ENCODE results near the gene SLK. TPM values are rescaled to one million over a fixed set of nuclear protein-coding genes. Genes with fewer than 3 reads are reported as not detected.

SLK gene
- total and polyA plus RNA-seq, 7 donors: 15.6 to 96.1 (median 72.1) TPM

GRCh38 chr10:103936022-103936421, 30.9 kb upstream of the SLK start:
- H3K36me3 ChIP-seq: no peaks in the 10 kb centered on the region
- H3K4me1 ChIP-seq: no peaks in the 10 kb centered on the region
- no peak overlapping the region for H3K27ac ChIP-seq
- H3K9me3 ChIP-seq: no peaks in the 10 kb centered on the region
- 82 to 87% methylated on average over 6 of the region's 6 CpGs for WGBS, 2 donors
- no peak for DNase-seq
- H3K4me3 ChIP-seq: no peak overlapping the region
- TF ChIP-seq EP300 (IDR thresholded peaks at IDR 0.05) (no peak), POLR2AphosphoS5 (IDR thresholded peaks at IDR 0.05) (no peak), POLR2A (IDR thresholded peaks at IDR 0.05) (no peak), CTCF (IDR thresholded peaks at IDR 0.05) (no peak)
- H3K27me3 ChIP-seq: no peaks in the 10 kb centered on the region
- intact Hi-C loops (cut with DNase I): no loop called here

GRCh38 chr10:103939522-103939921, 27.4 kb upstream of the SLK start:
- TF ChIP-seq POLR2A (IDR thresholded peaks at IDR 0.05): no peak
- Histone ChIP-seq H3K9me3 (no peaks in the 10 kb centered on the region), H3K4me3 (no peak overlapping the region), H3K4me1 (no peaks in the 10 kb centered on the region), H3K36me3 (no peaks in the 10 kb centered on the region), H3K27ac (no peak overlapping the region), H3K27me3 (no peaks in the 10 kb centered on the region)
- intact Hi-C loops (cut with DNase I): no loop called here
- no peak for DNase-seq

GRCh38 chr10:103941801-103942200, 25.1 kb upstream of the SLK start:
- Histone ChIP-seq H3K27me3 (no peaks in the 10 kb centered on the region), H3K9me3 (no peaks in the 10 kb centered on the region), H3K36me3 (no peaks in the 10 kb centered on the region), H3K4me1 (no peaks in the 10 kb centered on the region), H3K27ac (no peak overlapping the region), H3K4me3 (no peak overlapping the region)
- no peak for DNase-seq
- TF ChIP-seq POLR2AphosphoS5 (IDR thresholded peaks at IDR 0.05) (no peak), EP300 (IDR thresholded peaks at IDR 0.05) (no peak), CTCF (IDR thresholded peaks at IDR 0.05) (no peak), POLR2A (IDR thresholded peaks at IDR 0.05) (no peak)
- 75 to 89% methylated on average over 2 of the region's 2 CpGs for WGBS, 2 donors
- intact Hi-C loops (cut with DNase I): no loop called here

- TF ChIP-seq EP300 (IDR thresholded peaks at IDR 0.05): no peak
- TF ChIP-seq POLR2AphosphoS5 (IDR thresholded peaks at IDR 0.05): no peak
- no peak for TF ChIP-seq POLR2A (IDR thresholded peaks at IDR 0.05)
- Histone ChIP-seq H3K9me3 (no peaks in the 10 kb centered on the region), H3K27ac (no peak overlapping the region), H3K4me1 (no peaks in the 10 kb centered on the region), H3K36me3 (no peaks in the 10 kb centered on the region), H3K27me3 (no peaks in the 10 kb centered on the region), H3K4me3 (no peak overlapping the region)
- WGBS, 2 donors: 76 to 78% methylated on average over 2 of the region's 2 CpGs
- no peak for DNase-seq
- intact Hi-C loops (cut with DNase I): no loop called here
Measured at GRCh38 chr10:103942866-103943265, 24.1 kb upstream of the SLK start.

- no peak for DNase-seq
- Histone ChIP-seq H3K27ac (no peak overlapping the region), H3K36me3 (no peaks in the 10 kb centered on the region), H3K27me3 (no peaks in the 10 kb centered on the region), H3K4me3 (no peak overlapping the region), H3K9me3 (no peaks in the 10 kb centered on the region), H3K4me1 (no peaks in the 10 kb centered on the region)
- intact Hi-C loops (cut with DNase I): no loop called here
- TF ChIP-seq CTCF (IDR thresholded peaks at IDR 0.05) (no peak), POLR2AphosphoS5 (IDR thresholded peaks at IDR 0.05) (no peak), POLR2A (IDR thresholded peaks at IDR 0.05) (no peak), EP300 (IDR thresholded peaks at IDR 0.05) (no peak)
- WGBS, 2 donors: 48 to 61% methylated on average over 3 of the region's 3 CpGs
Measured at GRCh38 chr10:103947799-103948516, 19.0 kb upstream of the SLK start.

GRCh38 chr10:103949728-103950127, 17.2 kb upstream of the SLK start:
- intact Hi-C loops (cut with DNase I): no loop called here
- H3K27ac ChIP-seq: no peak overlapping the region
- no peak overlapping the region for H3K4me3 ChIP-seq
- H3K9me3 ChIP-seq: peaks cover 0 to 3% (median 0%) of the 10 kb centered on the region in 4 donors
- TF ChIP-seq POLR2AphosphoS5 (IDR thresholded peaks at IDR 0.05): no peak
- TF ChIP-seq POLR2A (IDR thresholded peaks at IDR 0.05): no peak
- TF ChIP-seq EP300 (IDR thresholded peaks at IDR 0.05): no peak
- TF ChIP-seq CTCF (IDR thresholded peaks at IDR 0.05): no peak
- no peaks in the 10 kb centered on the region for H3K27me3 ChIP-seq
- no peak for DNase-seq
- no peaks in the 10 kb centered on the region for H3K4me1 ChIP-seq
- WGBS, 2 donors: 92 to 95% methylated on average over 4 of the region's 4 CpGs
- H3K36me3 ChIP-seq: no peaks in the 10 kb centered on the region
